BE2C (cell line): ENCODE measurements around the gene GPR4.
A peak's percentile ranks its signal among the peaks of the same experiment; 100 is the strongest.

Source experiments
- DNase-seq: peaks from one replicate; pipeline ENCODE4 v3.0.0-alpha.2; 2020
- H3K27me3 ChIP-seq: fragments of 250-450 bp; sonication (Bioruptor Pico); 2 replicates; pipeline ENCODE4 v1.5.1; 2020; ENCODE audit warnings: mild to moderate bottlenecking
- H3K36me3 ChIP-seq: fragments of 250-450 bp; sonication (Bioruptor Pico); 2 replicates; pipeline ENCODE4 v1.5.1; 2020; ENCODE audit warnings: mild to moderate bottlenecking
- H3K4me1 ChIP-seq: fragments of 250-450 bp; sonication (Bioruptor Pico); 2 replicates; pipeline ENCODE4 v1.5.1; 2020
- H3K4me3 ChIP-seq: 2 replicates; pipeline ENCODE4 v1.5.1; 2011; ENCODE audit warnings: low read depth, low read length
- H3K9me3 ChIP-seq: fragments of 250-450 bp; sonication (Bioruptor Pico); 2 replicates; pipeline ENCODE4 v1.5.1; 2020
- CTCF ChIP-seq: IDR thresholded peaks from 2 replicates; pipeline ENCODE4 v1.5.1; 2012; ENCODE audit warnings: mild to moderate bottlenecking, low read depth, low read length

The GPR4 gene

GRCh38 chr19:45591638-45592005 lies 10.4 kb downstream of the GPR4 start:
- H3K27me3 ChIP-seq = no peaks in the 10 kb centered on the region
- no peaks in the 10 kb centered on the region for H3K36me3 ChIP-seq
- DNase-seq = no peak
- no peaks in the 10 kb centered on the region for H3K9me3 ChIP-seq
- TF ChIP-seq CTCF = no peak
- no peaks in the 10 kb centered on the region for H3K4me1 ChIP-seq
- no peak overlapping the region for H3K4me3 ChIP-seq

- no peaks in the 10 kb centered on the region for H3K36me3 ChIP-seq
- TF ChIP-seq CTCF = peak; percentile 70
- H3K4me1 ChIP-seq = no peaks in the 10 kb centered on the region
- DNase-seq = peak; percentile 79
- H3K4me3 ChIP-seq = no peak overlapping the region
- no peaks in the 10 kb centered on the region for H3K27me3 ChIP-seq
- H3K9me3 ChIP-seq = no peaks in the 10 kb centered on the region
Observed at GRCh38 chr19:45591004-45591637, 10.9 kb downstream of the GPR4 start.

GRCh38 chr19:45590300-45591003 lies 11.6 kb downstream of the GPR4 start:
- Histone ChIP-seq H3K4me1 (no peaks in the 10 kb centered on the region), H3K4me3 (no peak overlapping the region), H3K27me3 (no peaks in the 10 kb centered on the region), H3K36me3 (no peaks in the 10 kb centered on the region), H3K9me3 (no peaks in the 10 kb centered on the region)
- no peak for TF ChIP-seq CTCF
- no peak for DNase-seq

GRCh38 chr19:45589768-45590167 lies 12.2 kb downstream of the GPR4 start:
- H3K4me3 ChIP-seq = no peak overlapping the region
- no peaks in the 10 kb centered on the region for H3K27me3 ChIP-seq
- no peaks in the 10 kb centered on the region for H3K4me1 ChIP-seq
- TF ChIP-seq CTCF = no peak
- H3K9me3 ChIP-seq = no peaks in the 10 kb centered on the region
- H3K36me3 ChIP-seq = no peaks in the 10 kb centered on the region
- DNase-seq = no peak

- no peak for DNase-seq
- TF ChIP-seq CTCF = no peak
- no peaks in the 10 kb centered on the region for H3K36me3 ChIP-seq
- no peak overlapping the region for H3K4me3 ChIP-seq
- H3K4me1 ChIP-seq = no peaks in the 10 kb centered on the region
- H3K9me3 ChIP-seq = no peaks in the 10 kb centered on the region
- no peaks in the 10 kb centered on the region for H3K27me3 ChIP-seq
Observed at GRCh38 chr19:45587873-45588272, 14.1 kb downstream of the GPR4 start.

GRCh38 chr19:45585158-45585577 lies 16.8 kb downstream of the GPR4 start:
- no peak for TF ChIP-seq CTCF
- Histone ChIP-seq H3K27me3 (no peaks in the 10 kb centered on the region), H3K36me3 (no peaks in the 10 kb centered on the region), H3K9me3 (no peaks in the 10 kb centered on the region), H3K4me1 (no peaks in the 10 kb centered on the region), H3K4me3 (peak overlapping the region; percentile 83)
- no peak for DNase-seq
